ENCODE results near the gene RINT1.

The RINT1 gene

GRCh38 chr7:105599551-105599950 lies 67.5 kb downstream of the RINT1 start:
- DNase-seq (ENCODE audit: low spot score), result no peak

- no peak for DNase-seq (ENCODE audit: low spot score)
Observed at GRCh38 chr7:105600720-105601550, 68.9 kb downstream of the RINT1 start.

GRCh38 chr7:105602325-105603305 lies 70.6 kb downstream of the RINT1 start:
- no peak for DNase-seq (ENCODE audit: low spot score)

- no peak for DNase-seq (ENCODE audit: low spot score)
Observed at GRCh38 chr7:105610165-105610930, 78.3 kb downstream of the RINT1 start.

- no peak for DNase-seq (ENCODE audit: low spot score)
Observed at GRCh38 chr7:105611856-105612775, 80.1 kb downstream of the RINT1 start.

GRCh38 chr7:105612806-105613205 lies 80.8 kb downstream of the RINT1 start:
- no peak for DNase-seq (ENCODE audit: low spot score)

GRCh38 chr7:105613611-105614330 lies 81.8 kb downstream of the RINT1 start:
- DNase-seq (ENCODE audit: low spot score), result no peak

GRCh38 chr7:105614341-105614840 lies 82.4 kb downstream of the RINT1 start:
- DNase-seq (ENCODE audit: low spot score), result no peak
